ENCODE data around the gene MTCL1.

The MTCL1 gene

DNA sequence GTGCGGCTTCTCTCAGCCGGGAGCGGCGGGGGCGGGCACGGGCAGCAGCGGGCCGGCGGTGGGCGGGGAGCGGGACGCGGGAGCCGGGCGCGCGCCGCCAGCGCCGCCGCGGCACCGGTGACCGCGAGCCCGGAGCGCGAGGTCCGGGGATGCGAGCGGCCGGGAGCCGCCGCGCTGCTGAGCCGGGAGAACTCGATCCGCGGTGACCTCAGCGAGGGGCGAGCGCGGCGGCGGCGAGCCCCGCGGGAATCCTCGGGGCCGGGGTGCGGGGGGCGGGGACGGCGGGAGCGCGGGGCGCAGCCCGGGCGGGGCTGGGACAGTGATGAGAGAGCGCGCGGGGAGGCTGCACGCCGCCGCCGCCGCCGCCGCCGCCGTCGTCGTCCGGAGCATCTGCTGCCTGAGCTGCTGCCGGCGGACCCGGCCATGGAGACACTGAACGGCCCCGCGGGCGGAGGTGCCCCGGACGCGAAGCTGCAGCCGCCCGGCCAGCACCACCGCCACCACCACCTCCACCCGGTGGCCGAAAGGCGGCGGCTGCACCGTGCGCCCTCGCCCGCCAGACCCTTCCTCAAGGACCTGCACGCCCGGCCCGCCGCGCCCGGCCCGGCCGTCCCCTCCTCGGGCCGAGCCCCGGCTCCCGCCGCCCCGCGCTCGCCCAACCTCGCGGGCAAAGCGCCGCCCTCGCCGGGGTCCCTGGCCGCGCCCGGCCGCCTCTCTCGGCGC is at the start of gene MTCL1:
TSS of gene MTCL1 (plus strand) at position 319 of the 723 bp plus-strand sequence. CDS start at position 424, 105 bp downstream.
- DNase-seq, result peak; percentile 65

DNA sequence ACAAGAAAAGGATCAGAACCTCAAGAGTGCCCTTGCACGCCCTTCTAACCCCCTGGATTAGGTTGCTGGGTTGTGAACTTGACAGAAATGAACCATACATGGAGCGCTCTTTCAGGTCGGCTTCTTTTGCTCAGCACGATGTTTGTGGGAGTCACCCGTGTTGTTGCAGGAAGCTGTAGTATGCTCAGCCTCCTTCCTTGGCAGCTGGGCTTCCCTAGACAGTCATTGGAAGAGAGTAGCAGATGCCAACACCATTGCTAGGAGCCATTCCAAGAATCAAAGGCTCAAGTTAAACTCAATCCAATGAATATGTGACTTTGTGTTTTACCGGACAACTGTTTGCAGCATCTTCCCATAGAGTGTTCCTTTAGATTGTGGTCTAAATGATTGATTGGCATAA is 49.1 kb upstream of the MTCL1 start:
- DNase-seq, result no peak

DNA sequence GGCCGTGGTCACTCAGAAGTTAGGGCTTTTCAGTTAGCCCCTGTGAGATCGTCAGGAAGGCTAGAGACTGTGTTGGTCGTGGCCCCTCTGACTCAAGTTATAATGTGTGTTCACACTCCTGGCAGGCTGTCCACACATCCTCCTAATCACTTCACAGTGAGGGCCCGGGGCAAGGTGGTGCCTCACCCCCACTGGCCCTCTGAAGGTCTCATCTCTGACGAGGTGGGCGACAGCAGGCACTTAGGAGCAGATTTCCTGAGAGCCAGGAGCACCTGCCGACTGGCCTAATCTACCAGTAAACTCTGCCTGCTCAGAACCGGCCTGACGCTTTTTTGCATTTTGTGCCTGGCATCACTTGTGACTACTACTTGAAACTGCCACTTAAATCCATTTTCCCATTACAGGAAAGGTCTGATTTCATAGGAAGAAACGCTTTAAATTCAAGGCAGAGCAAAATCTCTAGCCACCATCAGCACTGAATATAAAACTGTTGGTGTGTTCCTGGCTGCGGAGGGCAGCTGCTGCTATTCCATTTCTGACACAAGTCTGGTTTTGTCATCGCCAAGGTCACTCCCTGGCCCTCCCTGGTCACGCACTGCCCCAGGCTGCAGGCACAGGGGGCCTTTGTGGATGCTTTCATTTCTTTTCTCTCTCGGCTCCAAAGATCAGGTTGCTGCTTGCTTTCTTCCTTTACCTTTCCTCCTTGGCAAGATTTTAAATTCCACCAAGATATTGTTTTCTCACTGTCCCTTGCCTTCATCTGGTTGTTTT is 48.1 kb upstream of the MTCL1 start:
- DNase-seq, result no peak

DNA sequence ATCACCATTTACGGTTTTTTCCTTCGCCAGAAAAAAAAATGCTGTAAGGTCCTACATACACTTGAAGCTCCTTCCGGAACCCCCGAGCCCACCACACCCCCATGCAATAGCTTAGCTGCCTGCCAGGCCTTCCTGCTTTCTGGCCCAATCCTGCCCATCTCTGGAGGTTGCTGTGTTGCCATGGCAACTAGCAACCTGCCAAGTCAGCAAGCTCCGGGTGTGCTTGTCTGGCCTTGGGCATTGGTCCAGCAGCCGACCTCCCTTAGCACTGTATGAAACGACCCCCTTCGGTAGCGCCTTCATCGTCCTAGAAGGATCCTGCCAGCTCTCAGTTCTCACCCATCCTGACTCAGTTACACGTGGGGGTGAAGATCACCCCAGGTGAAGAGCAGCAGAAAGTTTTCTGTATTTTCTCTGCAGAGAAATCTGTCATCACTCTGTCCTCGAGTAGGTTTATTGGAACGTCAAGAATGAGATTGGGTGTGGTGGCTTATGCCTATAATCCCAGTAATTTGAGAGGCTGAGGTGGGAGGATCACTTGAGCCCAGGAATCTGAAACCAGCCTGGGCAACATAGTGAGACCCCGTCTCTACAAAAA is 47.4 kb upstream of the MTCL1 start:
- DNase-seq, result peak; percentile 51

DNA sequence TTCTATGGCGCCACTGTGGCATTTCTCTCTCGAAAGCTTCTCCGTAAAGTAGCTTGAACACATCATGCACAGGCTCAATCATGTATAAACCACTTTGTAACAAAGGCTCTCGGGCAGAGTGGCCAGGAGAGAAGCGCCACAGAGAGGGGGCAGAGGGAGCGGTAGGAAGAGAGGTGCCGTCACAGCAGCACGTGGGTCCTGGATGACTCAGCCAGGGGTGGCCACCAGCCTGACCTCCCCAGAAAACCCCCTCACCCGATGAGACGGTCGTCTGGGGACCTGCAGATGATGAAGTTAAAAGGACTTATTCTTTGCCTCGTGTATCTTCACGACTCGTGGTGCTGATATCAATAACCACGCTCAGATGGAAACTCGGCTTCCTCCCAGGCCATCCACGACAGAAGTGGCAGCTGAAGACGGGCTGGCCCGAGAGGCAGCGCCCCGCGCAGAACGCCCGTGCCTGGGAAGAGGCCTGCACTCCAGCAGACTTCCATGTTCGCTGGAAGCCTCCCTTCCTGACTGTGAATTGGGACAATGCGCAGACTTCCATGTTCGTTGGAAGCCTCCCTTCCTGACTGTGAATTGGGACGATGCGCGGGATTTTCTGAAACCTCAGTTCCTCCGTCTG is 46.4 kb upstream of the MTCL1 start:
- no peak for DNase-seq

DNA sequence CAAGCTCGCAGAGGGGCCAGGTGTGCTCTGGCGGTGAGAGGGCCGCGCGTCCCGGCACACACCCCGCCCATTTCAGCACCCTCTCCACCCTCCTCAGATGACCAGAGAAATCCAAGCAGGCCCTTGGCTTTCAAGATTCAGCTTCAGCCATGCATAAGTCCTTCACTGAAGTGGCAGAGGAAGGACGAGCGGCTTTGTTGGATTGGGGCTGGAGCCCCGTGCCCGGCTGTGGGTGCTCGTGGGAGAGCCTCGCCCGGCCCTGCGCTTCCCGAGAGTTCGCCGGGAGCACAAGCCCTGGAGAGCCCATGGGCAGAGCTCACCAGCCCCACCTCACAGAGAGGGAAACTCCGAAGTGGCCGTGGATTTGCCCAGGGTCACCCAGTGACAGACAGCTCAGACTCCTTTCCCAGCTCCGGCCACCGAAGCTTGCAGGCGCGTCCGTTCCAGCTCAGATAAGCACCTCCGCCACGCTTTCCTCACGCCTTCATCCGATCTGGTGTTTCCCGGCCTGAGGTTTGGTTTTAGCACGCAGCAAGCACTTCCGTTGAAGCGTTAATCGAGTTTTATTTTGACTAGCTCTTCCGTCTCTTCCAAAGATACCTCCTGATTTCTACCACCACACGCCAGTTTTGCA is 45.6 kb upstream of the MTCL1 start:
- DNase-seq, result no peak

DNA sequence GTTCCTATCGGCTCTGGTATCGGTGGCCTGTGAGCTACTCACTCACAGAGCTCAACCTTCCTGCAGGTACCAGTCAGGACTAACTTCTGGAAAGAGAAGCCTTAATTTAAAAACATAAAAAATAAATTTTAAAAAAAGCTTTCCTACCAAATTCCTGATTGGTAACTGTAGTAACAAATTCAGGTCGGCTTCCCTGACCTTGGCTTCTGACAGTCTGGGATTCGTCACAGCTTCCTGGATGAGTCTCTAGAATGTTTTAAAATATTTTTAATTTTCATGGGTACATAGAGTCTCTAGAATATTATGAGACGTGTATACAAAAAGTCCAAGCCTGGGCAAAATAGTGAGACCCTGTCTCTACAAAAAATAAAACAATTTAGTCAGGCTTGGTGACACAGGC is 45.0 kb upstream of the MTCL1 start:
- DNase-seq, result no peak

DNA sequence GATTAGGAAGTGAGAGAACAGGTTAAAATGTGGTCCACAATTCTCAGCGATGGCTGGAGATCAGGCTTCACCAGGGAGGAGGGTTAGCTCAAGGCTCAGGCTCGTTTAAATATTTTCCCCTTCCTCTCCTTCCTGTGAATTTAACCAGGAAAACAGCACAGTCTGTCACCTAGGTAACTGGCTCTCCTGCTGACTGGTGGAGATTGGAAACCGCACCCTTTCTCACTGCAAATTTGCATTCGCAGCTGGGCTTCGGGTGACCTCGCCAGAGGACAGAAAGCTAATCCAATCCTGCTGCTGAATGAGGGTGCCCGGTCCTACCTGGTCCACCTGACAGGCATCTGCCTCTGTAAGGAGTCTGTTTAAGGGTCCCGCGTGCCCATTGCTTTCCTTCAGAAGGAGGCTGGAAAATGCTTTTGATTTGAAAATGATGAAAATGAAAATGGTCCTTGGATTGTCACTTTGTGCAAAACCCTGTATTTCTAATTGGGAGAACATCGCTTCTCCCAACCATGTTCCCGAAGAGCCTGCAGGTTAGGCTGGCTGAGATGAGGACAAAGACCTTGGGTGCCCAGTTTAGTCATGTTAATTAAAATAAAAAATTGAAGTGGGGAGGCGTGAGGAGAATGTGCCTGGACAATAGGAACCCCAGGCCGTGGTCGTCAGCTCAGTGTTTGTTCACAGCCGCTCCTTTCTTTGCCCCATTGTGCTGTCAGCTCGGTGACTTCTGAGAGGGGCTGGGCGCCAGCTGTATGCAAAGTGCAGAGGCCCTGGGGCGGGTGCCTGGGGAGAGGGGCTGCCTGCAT is 43.4 kb upstream of the MTCL1 start:
- peak; percentile 49 for DNase-seq

DNA sequence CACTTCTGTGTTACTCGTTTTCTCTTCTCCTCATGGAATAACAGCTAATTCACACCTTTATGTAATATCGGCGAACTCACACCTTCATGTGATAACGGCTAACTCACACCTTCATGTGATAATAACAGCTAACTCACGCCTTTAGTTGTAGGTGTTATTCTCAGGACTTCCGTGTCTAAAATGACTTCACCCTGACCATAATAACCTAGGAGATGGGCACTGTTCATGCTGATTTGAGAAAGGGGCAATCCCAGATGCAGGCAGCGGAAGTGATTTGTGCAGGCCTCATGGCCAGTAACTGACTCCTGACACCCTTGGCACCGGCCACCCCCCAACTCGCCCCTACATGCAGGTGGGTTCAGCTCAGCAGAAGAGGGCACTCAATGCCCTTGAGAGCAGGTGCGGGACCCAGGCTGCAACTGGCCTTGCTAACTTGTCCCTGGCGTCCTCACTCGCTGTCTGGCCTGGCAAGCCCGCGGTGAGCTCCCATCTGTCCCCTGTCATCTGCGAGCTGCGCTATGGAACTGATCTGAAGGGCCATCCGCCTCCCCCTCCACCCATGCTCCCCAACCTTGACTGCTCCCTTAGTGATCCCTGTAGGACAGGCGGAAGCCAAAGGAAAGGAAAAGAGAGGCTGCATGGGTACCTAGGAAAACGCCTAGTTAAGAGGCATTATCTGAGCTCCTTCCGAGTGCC is 42.6 kb upstream of the MTCL1 start:
- DNase-seq, result no peak

DNA sequence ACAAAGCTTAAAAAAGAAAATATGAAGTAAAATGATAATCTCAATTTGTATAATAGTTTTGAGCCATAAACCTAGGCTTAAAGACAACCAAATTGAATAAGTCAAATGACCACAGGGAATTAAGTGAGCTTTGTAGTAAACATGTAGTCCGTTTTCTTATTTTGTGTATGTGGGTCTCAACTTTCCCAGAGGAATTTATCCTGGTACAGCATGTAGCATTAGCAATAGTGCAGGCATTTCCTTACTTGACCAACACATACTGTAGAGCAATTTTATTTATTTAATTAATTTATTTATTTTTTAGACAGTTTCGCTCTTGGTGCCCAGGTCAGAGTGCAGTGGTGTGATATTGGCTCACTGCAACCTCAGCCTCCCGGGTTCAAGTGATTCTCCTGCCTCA is 37.5 kb upstream of the MTCL1 start:
- no peak for DNase-seq

DNA sequence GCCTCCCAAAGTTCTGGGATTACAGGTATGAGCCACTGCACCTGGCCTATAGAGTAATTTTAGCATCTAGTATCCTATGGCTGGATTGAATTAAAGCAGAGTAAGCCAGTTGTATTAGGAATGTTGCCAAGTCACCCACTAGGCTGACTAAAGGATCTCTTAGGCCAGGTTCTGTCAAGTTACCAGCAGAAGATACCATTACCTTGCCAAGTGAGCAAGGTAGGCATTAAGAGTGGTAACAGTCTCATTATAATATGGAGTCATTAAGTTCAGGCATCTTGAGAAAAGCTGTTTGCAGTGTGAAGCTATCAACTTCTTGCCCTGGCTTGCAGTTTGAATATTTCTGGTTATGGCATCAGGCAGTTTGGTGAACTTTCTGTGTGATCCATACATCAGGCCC is 37.0 kb upstream of the MTCL1 start:
- DNase-seq, result no peak

DNA sequence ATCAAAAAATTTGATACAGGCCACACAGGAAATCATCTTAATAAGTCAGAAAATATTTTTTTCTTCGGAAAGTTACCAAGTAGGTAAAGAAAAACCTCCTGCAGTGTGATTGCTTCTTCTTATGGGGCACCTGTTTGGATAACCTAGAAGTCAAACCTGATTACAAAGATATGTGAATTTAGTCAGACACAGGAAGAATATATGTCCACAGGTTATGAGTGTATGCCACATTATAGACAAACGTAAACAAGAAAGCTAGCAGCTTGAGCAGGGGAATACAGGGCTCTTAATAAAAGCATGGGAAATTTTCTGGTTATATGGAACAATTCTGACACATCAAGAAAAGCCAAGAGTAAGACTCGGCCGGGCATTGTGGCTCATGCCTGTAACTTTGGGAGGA is 35.8 kb upstream of the MTCL1 start:
- no peak for DNase-seq

DNA sequence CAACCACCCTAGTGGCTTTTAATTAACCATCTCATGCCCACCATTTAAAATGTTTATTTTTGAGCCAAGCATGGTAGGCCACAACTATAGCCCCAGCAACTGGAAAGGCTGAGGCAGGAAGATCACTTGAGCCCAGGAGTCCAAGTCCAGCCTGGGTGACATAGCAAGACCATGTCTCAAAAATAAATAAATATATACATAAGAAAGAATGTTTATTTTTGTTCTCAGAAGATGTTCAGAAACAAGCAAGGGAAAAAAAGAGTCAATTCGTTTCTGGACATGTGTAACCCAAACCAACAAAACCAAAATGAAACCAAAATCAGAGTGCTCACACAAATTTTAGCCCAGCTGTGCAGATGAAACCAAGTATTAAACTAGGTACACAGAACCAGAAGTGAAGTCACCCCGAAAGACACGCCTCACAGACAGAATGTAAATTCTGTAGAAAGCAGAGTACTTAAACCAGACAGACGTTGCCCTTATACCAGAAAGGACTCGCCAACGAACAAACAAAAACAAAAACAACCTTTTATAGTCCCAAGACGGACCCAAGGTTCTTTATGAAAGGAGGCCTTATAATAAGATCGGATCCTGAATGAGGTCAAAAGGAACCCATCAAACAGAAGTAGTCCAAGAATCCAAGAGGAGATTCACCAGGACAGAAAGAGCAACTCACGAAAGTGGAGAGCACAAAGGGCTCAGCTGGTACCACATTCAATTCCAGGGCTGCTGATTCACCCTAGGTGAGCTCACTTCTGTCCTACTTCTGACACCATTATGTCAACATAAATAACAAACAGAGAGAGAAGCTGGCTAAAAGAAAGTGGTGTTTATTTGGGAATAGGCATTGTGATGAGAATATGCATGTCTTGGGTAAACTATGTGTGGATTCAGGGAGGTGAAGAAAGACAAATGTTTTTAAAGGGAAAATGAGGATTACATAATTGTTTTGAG is 31.8 kb upstream of the MTCL1 start:
- no peak for DNase-seq

DNA sequence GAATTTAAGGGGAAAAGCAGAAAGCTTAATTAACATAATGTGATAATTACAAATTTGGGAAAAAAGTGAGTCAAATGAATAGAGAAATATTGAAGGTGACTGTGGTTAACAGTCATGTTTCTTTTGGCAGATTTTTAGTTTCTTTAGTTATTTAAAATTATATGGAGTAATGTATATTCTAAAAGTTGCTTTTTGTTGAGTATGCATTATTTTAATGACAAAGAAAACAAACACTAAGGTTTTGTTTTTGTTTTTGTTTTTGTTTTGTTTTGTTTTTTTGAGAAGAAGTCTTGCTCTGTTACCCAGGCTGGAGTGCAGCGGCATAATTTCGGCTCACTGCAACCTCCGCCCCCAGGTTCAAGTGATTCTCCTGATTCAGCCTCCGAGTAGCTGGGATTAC is 30.3 kb upstream of the MTCL1 start:
- DNase-seq, result no peak

DNA sequence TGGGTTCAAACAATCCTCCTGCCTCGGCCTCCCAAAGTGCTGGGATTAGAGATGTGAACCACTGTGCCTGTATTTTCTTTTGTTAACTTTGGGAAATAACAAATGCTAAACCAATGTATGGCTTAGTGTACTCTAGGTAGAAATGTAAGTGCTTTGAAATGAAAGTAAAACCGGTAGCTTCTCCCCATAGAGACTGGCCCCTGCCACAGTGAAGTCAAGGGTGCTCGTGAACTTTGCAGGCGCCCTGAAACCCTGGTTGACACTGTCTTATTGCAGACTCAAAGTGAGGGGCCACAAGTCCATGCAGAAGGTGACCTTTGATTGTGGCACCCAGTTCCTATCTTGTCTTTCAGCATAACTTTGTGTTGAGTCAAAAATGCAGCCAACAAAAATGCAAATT is 24.2 kb upstream of the MTCL1 start:
- DNase-seq, result no peak

DNA sequence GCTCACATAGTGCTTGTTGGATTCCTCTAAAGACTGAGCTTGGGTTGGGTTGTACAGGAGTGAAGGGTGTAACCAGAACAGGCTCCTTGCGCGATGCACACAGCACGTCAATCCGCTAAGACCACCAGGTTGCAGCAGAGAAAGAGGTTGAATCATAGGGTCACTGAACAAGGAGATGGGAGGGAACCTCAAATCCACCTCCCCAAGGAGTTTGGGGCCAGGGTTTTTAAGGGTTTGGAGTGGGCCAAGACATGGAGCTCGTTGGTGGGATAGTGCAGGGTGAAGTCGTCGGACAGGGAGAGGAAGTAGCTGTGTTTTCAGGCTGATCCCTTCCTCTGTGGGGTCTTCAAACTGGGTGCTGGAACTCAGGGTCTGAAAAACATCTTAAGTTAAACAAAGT is 20.8 kb upstream of the MTCL1 start:
- DNase-seq, result no peak

DNA sequence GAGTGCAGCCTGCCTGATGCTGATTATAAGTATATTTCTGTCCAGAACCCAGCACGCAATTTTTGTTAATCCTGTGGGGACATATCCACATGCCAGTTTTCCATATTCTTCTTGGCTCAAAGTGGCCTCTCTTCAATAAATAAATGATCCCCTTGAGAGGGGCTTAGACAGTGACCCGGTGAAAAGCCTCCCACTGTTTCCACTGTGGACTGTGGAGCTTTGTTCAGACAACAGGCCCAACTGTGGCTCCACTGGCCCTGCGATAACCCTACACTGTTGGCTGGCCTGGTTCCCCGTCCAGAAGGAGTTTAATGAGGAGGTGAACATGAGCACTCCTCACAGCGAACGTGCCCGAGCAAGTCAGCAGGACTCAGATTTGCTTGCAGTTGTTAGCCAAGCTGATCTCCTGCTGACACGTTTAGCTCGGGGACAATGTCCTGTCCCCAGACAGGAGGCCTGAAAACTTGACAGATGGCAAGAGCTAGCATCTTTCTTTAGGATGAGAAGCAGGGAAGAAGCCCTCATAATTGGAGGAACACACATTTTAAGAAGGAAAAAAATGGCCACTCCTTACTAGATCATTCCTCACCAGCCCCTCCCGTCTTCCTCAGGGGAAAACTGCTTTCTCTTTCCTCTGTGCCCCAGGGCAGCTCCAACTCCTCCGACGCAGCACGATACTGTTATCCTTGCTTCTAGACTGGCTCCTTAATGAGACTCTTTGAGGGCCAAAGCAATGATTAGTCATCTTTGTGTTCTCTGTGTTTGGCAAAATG is 20.0 kb upstream of the MTCL1 start:
- no peak for DNase-seq

DNA sequence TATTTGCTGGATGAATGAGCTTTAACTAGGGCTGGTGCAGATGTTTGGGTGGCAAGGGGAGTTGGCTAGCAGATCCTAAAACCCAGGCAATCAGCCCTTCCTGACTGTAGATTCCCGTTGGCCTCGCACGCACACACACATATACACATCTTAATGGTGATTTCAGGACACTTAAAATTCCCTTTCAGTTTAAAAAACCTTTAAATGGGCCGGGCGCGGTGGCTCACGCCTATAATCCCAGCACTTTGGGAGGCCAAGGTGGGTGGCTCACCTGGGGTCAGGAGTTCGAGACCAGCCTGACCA is 19.5 kb upstream of the MTCL1 start:
- DNase-seq, result no peak

DNA sequence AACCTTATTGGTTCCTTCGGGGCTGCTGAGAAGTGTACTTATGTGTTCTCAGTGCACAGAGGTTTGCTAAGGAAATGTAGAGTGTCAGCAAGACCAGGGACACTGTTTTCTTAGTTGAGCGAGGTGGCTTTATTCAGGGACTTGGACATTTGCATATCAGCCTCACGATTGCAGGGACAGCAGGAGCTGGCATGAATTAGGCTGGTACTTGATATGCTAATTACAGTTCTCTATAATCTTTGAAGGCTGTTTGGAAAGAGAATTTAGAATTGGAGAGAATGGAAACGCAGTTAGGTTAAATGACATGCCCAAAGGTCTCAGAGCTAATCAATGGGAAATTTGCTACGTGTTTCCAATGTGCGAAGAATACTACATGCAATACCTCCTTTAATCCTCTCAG is 18.7 kb upstream of the MTCL1 start:
- DNase-seq, result no peak
